Measurements from ENCODE around the gene IMMT. TPM values are rescaled to one million over a fixed set of nuclear protein-coding genes. Genes with fewer than 3 reads are reported as not detected.

The IMMT gene
- total and polyA plus RNA-seq, 2 of the 8 experiments (the other 6 are each of a cell fraction or from before 2014, with no cell fraction given): 37.7 to 103 TPM

DNA sequence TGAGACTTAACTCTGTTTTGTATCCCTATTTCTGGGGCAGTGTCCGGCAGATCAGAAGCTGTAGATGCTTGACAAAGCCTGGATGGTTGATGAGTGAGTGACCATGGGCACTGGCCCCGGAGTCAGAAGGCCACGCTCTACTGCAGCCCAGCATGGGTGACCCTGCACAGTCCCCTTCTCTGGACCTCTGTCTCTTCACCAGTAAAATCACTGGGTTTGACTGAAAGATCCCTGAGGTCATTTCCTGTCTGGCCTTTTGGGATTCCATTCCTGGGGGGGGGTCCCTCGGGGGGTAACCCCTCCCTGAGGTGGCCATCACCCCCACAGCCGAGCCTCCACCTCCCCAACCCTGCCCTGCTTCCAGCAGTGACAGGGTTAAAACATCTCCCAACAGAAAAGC lies 35.7 kb upstream of the IMMT start:
- Histone ChIP-seq H3K36me3 (ENCODE audit: control insufficient read depth in 2 of 4, insufficient read depth in 4 of 4, low read length in 3 of 4) (no peaks in the 10 kb centered on the region), H4K5ac (ENCODE audit: insufficient read length, low read depth, low read length) (no peak overlapping the region), H2BK20ac (ENCODE audit: low read length) (no peak overlapping the region), H3K4me1 (replicated peaks in 1 of 4; ENCODE audit: control insufficient read depth in 3 of 4, insufficient read depth in 4 of 4, low read length in 3 of 4) (no peaks in the 10 kb centered on the region; a peak in 1 of 7 replicates), H3K79me2 (ENCODE audit: control insufficient read depth in 1 of 2, insufficient read depth in 2 of 2, low read length in 2 of 2) (no peaks in the 10 kb centered on the region), H3K27ac (ENCODE audit: low read depth, low read length) (no peak overlapping the region), H3K4me3 (ENCODE audit: extremely low read depth in 1 of 4, insufficient read depth in 2 of 4, low read depth in 3 of 4, low read length in 4 of 4) (no peak overlapping the region), H3K4me2 (ENCODE audit: insufficient read depth in 1 of 2, low read depth in 2 of 2, low read length in 2 of 2) (no peak overlapping the region), H3K18ac (ENCODE audit: extremely low read depth, low read length) (no peak overlapping the region; the same call in 1 of the 2 replicates), H3K4ac (replicated peaks; ENCODE audit: insufficient read length, low read depth, low read length) (no peak overlapping the region), H2BK5ac (ENCODE audit: low read depth, low read length) (no peak overlapping the region), H2BK15ac (ENCODE audit: low read length) (no peak overlapping the region), H4K20me1 (replicated peaks in 1 of 2; ENCODE audit: control insufficient read depth in 1 of 2, insufficient read depth in 2 of 2, low read length in 2 of 2) (no peaks in the 10 kb centered on the region), H3K9ac (replicated peaks in 1 of 4; ENCODE audit: extremely low read depth in 1 of 4, low read depth in 3 of 4, low read length in 3 of 4) (no peak overlapping the region), H3K9me3 (ENCODE audit: insufficient read depth in 2 of 2, low read depth in 1 of 2, low read length in 1 of 2) (no peaks in the 10 kb centered on the region), H3K23me2 (ENCODE audit: low read depth, low read length) (no peaks in the 10 kb centered on the region), H2BK12ac (ENCODE audit: low read depth, low read length) (no peak overlapping the region), H4K91ac (replicated peaks; ENCODE audit: insufficient read length, low read length) (no peak overlapping the region), H3K23ac (ENCODE audit: insufficient read length) (no peak overlapping the region), H2AK5ac (ENCODE audit: low read depth, low read length) (no peak overlapping the region), H2AFZ (ENCODE audit: low read length) (no peak overlapping the region), H2BK120ac (replicated peaks; ENCODE audit: low read depth, low read length) (no peak overlapping the region), H3K79me1 (ENCODE audit: low read depth, low read length) (no peaks in the 10 kb centered on the region), H3K56ac (replicated peaks; ENCODE audit: insufficient read length, low read depth, low read length) (no peak overlapping the region), H4K8ac (ENCODE audit: extremely low read depth, insufficient read depth, low read length) (no peak overlapping the region), H3K27me3 (replicated peaks in 1 of 4; ENCODE audit: control insufficient read depth in 3 of 4, extremely low read depth in 1 of 4, insufficient read depth in 3 of 4, low read length in 3 of 4) (no peaks in the 10 kb centered on the region), H3K14ac (ENCODE audit: insufficient read length) (no peak overlapping the region)
- FAIRE-seq: no peak
- ChIA-PET POLR2A (ENCODE audit: partially characterized antibody) (interaction anchor here (1.1 kb wide), 1 partner anchor 11 kb away, joined by 3 read pairs; no protein-coding TSS in a partner anchor), CTCF (ENCODE audit: partially characterized antibody) (interaction anchor here (1.1 to 3.3 kb wide), 4 partner anchors 10 to 142 kb away, joined by 3 to 19 read pairs (median 4); no protein-coding TSS in a partner anchor)
- no peak for TF ChIP-seq SUZ12 (IDR thresholded peaks at IDR 0.05; ENCODE audit: low read length)
- TF ChIP-seq, protein P1, sequence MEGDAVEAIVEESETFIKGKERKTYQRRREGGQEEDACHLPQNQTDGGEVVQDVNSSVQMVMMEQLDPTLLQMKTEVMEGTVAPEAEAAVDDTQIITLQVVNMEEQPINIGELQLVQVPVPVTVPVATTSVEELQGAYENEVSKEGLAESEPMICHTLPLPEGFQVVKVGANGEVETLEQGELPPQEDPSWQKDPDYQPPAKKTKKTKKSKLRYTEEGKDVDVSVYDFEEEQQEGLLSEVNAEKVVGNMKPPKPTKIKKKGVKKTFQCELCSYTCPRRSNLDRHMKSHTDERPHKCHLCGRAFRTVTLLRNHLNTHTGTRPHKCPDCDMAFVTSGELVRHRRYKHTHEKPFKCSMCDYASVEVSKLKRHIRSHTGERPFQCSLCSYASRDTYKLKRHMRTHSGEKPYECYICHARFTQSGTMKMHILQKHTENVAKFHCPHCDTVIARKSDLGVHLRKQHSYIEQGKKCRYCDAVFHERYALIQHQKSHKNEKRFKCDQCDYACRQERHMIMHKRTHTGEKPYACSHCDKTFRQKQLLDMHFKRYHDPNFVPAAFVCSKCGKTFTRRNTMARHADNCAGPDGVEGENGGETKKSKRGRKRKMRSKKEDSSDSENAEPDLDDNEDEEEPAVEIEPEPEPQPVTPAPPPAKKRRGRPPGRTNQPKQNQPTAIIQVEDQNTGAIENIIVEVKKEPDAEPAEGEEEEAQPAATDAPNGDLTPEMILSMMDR (IDR thresholded peaks at IDR 0.05; ENCODE audit: control extremely low read depth in 1 of 3, insufficient read depth in 1 of 3, low read depth in 1 of 3, low read length in 3 of 3): no peak
- TF ChIP-seq, protein P2, sequence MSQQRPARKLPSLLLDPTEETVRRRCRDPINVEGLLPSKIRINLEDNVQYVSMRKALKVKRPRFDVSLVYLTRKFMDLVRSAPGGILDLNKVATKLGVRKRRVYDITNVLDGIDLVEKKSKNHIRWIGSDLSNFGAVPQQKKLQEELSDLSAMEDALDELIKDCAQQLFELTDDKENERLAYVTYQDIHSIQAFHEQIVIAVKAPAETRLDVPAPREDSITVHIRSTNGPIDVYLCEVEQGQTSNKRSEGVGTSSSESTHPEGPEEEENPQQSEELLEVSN (IDR thresholded peaks at IDR 0.05): no peak
- no peak for DNase-seq (ENCODE audit: low read depth in 1 of 2, low spot score in 2 of 2)
- WGBS, 2 experiments (ENCODE audit: extremely low coverage in 1 of 2, insufficient coverage in 1 of 2, insufficient read length in 1 of 2, insufficient replicate concordance in 2 of 2, low coverage in 1 of 2, low lambda C conversion rate in 2 of 2, missing lambda C conversion rate in 1 of 2): 73% methylated on average over 5 of the region's 5 CpGs; no CpG with 5 or more reads in 1 of the 2 experiments

Data from H1 (cell line).